GM21723 (cell line): ENCODE results near the gene BAZ1B.

Experiments
- ATAC-seq: cut with Tn5 transposase; IDR thresholded peaks from one replicate; pipeline ENCODE4 v1.9.1; 2021; ENCODE audit warnings: mild to moderate bottlenecking, moderate library complexity; ENCODE audit not compliant: unreplicated experiment

The BAZ1B gene

DNA sequence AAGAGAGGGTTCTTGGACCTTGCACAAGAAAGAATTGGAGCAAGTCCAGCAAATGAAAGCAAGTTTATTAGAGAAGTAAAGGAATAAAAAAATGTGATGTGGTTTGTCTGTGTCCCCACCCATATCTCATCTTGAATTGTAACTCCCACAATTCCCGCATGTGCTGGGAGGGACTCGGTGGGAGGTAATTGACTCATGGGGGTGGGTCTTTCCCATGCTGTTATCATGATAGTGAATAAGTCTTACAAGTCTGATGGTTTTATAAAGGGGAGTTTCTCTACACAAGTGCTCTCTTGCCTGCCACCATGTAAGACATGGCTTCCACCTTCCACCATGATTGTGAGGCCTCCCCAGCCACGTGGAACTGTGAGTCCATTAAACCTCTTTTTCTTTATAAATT lies 127.7 kb downstream of the BAZ1B start:
- ATAC-seq = no peak

DNA sequence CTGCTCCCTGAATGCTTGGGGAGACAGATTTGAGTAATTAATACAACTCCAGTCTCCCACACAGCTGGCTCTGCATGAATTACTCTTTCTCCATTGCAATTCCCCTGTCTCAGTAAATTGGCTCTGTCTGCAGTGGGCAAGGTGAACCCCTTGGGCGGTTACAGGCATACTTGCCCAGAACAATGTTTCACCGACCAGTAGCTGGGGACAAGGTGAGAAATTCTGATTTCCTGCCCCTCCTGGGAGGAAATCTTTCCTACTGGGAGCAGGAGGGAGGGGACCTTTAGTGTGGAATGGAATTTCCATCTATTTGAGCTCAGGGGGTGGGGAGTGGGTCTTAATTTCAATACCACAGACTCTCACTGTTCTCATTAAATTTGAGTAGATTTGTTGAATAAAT lies 130.7 kb downstream of the BAZ1B start:
- ATAC-seq = no peak
